GM19395 (cell line): Measurements from ENCODE around the gene P2RY13.

ENCODE experiments used
- ATAC-seq: cut with Tn5 transposase; IDR thresholded peaks from one replicate; pipeline ENCODE4 v1.9.1; 2021; ENCODE audit warnings: mild to moderate bottlenecking, moderate library complexity; ENCODE audit not compliant: unreplicated experiment

P2RY13 gene

GRCh38 chr3:151321526-151321925 is 7.8 kb downstream of the P2RY13 start:
- ATAC-seq, result no peak

DNA sequence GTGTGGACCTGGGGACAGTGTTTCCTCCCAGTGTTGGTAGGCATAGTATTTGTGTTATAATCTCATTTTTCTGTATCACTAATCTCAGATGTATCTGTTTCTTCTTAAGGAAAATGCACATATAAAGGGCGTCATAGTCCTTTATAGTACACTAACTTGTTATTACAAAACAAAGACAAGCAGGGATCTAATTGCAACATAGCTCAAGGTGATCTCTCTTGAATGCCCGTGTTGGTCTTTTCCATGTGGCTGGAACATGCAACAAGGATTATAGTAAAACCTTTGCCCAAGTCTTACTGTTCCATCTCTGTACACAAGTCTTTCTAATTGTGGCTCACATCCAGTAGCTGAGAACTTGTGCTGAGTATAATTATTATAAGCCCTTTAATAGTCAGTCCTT is 9.2 kb downstream of the P2RY13 start:
- ATAC-seq, result no peak

DNA sequence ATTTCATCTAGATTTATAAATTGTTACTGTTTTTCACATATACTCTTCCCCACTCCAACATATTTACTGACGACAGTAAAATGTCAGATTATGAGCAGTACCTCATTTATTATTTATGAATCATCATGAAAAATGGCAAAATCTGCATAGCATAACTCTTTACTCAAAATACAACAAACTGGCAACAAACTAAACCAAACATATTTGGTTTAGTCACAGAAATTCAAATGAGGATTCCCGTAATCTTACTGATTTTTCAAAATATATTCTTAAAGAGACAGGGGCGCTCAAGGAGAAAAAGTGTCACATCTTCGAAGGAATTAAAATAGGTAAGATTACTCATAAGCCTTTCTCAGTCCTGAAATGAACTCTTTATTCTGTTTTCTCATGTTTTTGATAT is 9.7 kb downstream of the P2RY13 start:
- no peak for ATAC-seq

- ATAC-seq, result no peak
Measured at GRCh38 chr3:151318991-151319390, 10.4 kb downstream of the P2RY13 start.

GRCh38 chr3:151318313-151318712 is 11.0 kb downstream of the P2RY13 start:
- no peak for ATAC-seq

- no peak for ATAC-seq
Measured at GRCh38 chr3:151316267-151316991, 12.9 kb downstream of the P2RY13 start, which contains the start of gene GPR87. Gene GPR87 (minus strand): TSS chr3:151316820. CDS start chr3:151300100, 16,720 bp downstream.

DNA sequence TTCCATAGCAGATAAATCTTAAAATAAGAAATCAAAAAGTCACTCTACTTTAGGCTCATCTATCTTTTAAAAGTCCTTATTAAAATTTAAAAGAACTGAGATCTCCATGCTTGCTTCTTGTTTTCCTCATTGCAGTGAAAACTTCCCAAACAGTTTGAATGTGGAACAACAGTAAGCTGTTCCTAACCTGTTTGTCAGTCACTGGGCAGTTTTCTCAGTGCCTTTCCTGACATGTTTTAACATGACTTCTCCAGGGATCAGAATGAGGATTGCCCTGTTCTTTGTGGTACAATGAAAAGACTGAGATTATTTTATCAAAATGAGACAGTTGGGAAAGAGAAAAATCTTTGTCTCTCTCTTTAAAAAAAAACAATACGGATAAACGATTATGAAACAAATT is 13.5 kb downstream of the P2RY13 start:
- ATAC-seq, result no peak

DNA sequence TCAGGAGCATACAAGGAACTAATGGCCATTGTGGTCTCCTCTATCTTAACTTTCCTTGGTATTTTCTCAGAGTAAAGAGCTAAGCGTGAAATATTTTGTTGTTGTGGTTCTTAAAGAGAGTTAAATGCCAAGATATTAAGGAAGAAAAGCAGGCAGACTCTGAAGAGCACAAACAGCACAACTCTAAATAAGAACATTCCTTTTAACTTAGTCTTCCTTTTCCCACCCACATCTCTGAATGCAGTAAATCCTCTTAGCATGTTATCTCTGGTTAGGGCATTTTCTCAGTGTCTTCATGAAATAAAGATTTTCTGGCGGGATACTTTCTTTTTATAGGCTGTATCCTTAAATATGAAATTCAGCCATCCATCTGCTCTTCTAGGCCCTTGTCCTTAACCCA is 14.2 kb downstream of the P2RY13 start:
- no peak for ATAC-seq

GRCh38 chr3:151314593-151314992 is 14.8 kb downstream of the P2RY13 start:
- no peak for ATAC-seq

DNA sequence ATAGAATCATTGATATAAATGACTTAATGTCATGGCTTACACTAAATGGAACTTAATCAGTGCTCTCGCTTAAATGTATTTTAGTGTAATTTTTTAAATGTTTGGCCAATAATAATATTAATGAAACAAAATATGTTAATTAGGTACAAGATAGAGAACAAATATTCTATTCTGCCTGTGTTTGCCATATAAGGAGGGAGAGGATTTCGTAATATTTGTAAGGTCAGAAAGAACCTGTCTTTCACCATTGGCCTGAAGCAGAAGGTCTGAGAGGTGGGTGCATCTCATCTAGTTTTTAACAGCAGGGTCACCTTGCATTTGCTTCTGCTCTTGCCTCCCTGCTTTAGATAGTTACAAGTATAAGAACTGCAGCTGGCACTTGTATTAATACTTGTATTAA is 15.2 kb downstream of the P2RY13 start:
- ATAC-seq, result no peak

DNA sequence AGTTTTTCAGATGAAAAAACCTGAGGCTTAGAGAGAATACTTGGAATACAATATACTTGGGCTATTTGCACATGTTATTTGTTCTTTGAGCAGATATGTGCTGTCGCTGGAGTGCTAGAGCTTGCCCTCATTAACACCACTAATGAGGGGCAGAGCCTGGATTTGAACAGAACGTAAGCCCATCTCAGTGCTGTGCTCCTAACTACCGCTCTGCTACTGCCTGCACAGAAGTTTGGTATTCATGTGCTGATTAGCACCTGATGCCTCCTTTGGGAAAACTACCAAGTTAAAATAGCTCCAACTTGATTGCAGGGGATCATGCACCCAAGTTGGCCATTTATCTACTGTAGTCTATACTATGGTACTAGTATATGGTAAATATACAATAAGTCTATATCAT is 16.4 kb downstream of the P2RY13 start:
- ATAC-seq, result no peak

DNA sequence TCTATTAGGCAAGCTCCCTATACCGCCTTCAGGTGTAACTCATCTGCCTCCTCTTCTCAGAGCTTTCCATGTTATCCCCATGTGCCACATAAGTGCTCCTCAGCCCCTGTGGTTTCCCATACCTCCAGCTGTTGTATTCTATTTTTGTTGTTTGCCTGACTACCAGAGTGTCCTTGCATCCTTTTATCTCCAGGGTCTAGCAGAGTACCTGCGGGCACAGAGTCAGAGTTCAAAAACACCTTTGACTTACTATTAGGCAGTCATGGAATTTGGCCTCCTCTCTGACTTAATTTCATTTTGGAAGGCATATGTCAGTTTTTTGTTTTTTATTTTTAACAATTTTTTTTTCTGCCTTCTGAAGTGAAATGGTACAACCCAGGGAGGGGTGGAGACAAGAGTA is 19.8 kb downstream of the P2RY13 start:
- ATAC-seq, result no peak

DNA sequence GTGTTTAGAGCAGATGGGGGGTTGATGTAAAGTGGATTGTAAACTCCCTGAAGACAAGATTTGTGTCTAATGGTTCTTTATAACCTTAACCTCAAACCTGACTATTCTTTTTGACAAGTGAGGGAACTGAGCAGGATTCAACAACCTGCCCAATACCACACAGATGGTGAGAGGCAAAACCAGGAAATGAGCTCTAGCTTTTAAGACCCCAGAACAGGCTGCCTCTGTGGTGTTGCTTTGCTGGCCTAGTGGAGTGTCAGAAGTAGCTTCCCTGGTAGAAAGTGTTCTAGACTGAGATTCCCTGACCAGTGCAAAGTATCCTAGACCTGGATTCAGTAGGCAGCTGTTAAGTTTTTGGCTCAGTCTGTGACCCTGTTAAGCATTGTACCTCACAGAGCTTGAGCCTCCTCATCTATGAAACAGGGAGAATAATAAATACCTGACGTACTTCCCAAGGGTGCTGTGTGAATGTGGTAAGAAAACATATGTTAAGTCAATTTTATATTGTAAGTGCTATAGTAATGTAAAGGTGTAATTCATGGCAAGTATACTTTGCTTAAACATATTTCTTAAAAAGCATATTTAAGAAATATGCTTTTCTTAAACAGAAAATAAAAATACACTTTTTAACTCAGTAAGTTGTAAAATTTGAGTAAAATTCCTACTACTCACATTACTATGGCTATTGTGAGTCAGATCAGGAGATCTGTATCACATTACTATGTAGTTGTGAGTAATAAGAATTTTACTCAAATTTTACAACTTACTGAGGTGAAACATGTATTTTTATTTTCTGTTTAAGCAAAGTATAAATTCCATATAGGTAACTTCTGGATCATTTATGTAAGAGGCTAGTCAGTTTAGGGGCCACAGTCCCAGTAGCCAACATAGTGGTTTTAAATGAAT is 21.5 kb downstream of the P2RY13 start:
- no peak for ATAC-seq

DNA sequence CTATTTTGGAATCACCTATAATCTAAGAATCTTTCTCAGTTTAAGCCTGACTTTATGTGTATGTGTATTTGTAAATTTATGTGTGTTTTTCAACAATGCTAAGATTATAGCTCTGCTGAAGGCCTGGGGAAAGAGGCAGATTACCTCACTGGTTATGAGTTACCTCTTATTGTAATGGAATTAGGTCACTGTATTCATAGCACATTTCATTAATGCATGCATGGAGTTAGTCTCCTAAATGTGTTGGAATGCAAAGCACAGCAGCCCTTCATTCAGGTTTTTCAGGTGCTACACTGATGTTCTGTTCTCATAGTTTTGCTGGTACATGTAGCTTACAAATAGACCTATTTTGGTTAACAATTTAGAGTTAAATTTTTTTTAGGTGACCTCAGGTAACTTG is 22.2 kb downstream of the P2RY13 start:
- ATAC-seq, result no peak

DNA sequence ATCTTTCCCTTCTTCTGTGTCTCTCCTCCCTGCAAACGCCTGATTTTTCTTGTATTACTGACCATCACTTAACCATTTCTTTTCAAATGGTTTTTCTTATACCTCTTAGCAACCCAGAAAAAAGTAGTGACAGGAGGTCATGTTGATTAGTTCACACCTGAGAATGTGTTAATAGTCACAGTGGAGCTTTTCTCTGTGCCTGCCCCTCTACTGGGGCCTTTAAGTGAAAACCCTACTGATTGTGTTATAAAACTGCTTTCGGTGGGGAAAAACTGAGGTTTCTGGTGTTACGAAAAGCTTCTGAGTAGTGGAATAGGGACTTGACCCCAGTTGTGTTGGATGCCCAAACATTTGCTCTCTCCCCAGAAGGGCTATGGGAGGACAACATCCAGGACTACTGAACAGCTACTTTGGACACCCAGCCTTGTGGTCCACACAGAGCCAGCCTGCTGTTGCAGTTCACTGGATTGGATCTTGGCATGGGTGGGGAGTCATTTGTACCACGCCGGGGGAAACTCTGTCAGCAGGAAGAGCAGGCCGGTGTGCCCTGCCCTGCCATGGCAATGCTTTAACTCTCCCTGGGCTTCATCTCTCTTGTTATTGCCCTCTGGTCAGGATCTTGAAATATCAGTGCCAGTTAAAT is 23.1 kb downstream of the P2RY13 start:
- ATAC-seq, result no peak

GRCh38 chr3:151305775-151306151 is 23.6 kb downstream of the P2RY13 start:
- no peak for ATAC-seq

- no peak for ATAC-seq
Measured at GRCh38 chr3:151305060-151305774, 24.1 kb downstream of the P2RY13 start.

DNA sequence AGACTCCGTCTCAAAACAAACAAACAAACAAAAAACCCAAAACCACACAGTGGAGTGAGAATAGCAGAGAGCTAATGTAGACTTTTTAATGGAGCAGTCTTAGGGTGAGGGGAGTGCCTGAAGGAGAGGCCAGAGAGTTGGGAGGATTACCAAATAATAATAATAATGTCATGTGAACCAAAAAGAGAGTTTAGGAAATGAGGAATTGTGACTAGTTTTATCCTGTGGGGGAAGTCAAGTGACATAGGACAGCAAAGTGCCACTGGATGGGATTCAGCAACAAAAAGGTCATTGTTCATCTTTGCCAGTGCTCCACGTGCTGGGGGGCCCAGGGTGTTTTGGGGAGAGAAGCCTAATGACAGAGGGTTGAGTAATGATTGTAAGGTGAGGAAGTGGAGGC is 25.6 kb downstream of the P2RY13 start:
- ATAC-seq, result no peak

- no peak for ATAC-seq
Measured at GRCh38 chr3:151301787-151302186, 27.6 kb downstream of the P2RY13 start.

DNA sequence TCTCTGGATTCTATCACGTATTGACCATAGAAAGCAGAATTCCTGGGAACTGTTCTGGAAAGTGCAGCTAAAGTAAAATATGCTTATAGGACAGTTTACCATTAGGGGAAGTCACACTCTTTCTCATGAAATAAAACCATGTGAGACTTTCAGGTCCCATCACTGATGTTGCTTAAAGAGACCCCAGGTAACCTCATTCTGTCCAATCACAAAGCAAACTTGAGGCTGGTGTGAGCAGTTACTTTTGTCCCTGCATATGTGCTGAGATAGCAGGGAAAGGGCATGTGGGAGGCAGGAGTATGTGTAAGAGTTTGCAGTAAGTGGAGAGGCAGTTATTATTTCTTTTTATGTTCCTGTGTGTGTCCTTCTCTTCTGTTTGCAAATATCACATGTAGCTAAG is 28.8 kb downstream of the P2RY13 start:
- no peak for ATAC-seq

DNA sequence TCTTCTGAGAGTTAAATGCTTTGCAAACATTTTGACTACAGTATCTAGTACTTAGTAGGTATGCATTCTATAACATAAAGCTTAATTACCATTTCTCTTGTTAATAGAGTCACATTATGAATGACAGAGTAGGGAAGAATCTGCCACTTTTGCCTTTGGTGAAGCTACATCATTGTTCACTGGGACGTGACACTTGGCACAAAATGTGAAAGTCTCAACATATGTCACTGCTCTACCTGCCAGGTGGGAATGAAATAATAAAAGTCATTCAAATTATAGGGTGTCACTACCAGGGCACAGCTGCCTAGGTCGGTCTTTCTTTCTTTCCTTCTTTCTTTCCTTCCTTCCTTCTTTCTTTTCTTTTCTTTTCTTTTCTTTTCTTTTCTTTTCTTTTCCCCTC is 30.3 kb downstream of the P2RY13 start:
- ATAC-seq, result no peak
